ENCODE measurements around the gene PRUNE2.

DNA sequence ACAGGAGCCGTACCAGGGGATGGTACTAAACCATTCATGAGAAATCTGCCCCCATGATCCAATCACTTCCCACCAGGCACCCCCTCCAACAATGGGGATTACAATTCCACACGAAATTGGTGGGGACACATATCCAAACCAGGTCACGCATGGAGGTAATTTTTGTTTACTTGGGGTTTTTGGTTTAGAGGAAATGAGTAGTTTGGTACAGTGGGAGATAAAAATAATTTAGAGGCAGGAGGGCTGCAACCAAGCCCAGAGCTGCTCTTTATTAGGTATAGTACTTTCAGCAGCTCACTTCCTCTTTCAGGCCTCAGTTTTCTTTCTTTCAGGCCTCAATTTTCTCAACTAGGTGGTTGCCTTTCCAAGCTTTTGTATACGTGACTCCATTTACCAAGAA, 23.2 kb downstream of the PRUNE2 start:
- TF ChIP-seq, protein P1, sequence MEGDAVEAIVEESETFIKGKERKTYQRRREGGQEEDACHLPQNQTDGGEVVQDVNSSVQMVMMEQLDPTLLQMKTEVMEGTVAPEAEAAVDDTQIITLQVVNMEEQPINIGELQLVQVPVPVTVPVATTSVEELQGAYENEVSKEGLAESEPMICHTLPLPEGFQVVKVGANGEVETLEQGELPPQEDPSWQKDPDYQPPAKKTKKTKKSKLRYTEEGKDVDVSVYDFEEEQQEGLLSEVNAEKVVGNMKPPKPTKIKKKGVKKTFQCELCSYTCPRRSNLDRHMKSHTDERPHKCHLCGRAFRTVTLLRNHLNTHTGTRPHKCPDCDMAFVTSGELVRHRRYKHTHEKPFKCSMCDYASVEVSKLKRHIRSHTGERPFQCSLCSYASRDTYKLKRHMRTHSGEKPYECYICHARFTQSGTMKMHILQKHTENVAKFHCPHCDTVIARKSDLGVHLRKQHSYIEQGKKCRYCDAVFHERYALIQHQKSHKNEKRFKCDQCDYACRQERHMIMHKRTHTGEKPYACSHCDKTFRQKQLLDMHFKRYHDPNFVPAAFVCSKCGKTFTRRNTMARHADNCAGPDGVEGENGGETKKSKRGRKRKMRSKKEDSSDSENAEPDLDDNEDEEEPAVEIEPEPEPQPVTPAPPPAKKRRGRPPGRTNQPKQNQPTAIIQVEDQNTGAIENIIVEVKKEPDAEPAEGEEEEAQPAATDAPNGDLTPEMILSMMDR (IDR thresholded peaks at IDR 0.05; ENCODE audit: insufficient read depth, low read depth, low read length): no peak
- TF ChIP-seq EZH2 (IDR thresholded peaks at IDR 0.05; ENCODE audit: insufficient read depth, low read length): no peak
